Neural crest cell (in vitro differentiated cells): ENCODE results near the gene SH3PXD2A. TPM values are rescaled to one million over a fixed set of nuclear protein-coding genes. Genes with fewer than 3 reads are reported as not detected.

Experiments used
- DNase-seq: peaks from one replicate; pipeline ENCODE4 v3.0.0; 2021; ENCODE audit warnings: low read depth, mixed read lengths, low spot score
- H3K27ac Mint-ChIP-seq: one replicate; pipeline ENCODE4 v1.8.0; 2021; ENCODE audit warnings: mild to moderate bottlenecking, mixed read lengths; ENCODE audit not compliant: unreplicated experiment
- H3K27me3 Mint-ChIP-seq: 2 replicates; pipeline ENCODE4 v1.8.0; 2021; ENCODE audit warnings: low read depth, mild to moderate bottlenecking, mixed read lengths
- H3K36me3 Mint-ChIP-seq: 2 replicates; pipeline ENCODE4 v1.8.0; 2021; ENCODE audit warnings: low read depth, mild to moderate bottlenecking, mixed read lengths
- H3K4me1 Mint-ChIP-seq: 2 replicates; pipeline ENCODE4 v1.8.0; 2021; ENCODE audit warnings: mixed read lengths
- H3K4me3 Mint-ChIP-seq: one replicate; pipeline ENCODE4 v1.8.0; 2021; ENCODE audit warnings: mild to moderate bottlenecking, mixed read lengths
- H3K9me3 Mint-ChIP-seq: 2 replicates; pipeline ENCODE4 v1.8.0; 2021; ENCODE audit warnings: mixed read lengths
- total RNA-seq: library from RNA; stranded (reverse); gene quantifications from 2 replicates; pipeline ENCODE4 v1.2.1, GENCODE V29; 2021
- TF ChIP-seq, protein P1 (sequence below): fragments of 200-600 bp; sonication (generic); conservative IDR thresholded peaks from 2 replicates; pipeline ENCODE4 v1.5.0; 2021; ENCODE audit warnings: antibody characterized with exemption, mild to moderate bottlenecking

SH3PXD2A gene
- total RNA-seq, 1 donor from 2014 or later, result 22.8 TPM

DNA sequence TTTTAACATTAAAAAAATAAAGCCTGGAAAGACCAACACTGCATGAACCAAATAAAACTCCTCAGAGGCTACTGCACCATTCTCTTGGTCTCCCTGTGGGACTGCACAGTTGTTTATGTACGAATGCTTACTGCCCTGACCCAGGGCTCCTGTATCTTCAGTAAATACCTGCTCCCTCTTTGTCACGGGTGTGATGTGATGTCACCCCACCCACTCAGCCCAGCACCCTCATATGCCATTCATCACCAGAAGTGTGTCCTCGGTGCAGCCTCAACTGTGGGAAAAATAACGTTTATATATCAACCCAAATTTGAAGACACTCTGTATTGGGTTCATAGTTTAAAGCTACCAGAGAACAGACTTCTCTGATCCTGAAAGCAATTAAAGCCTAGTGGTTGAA lies 14.0 kb upstream of the SH3PXD2A start:
- H3K36me3 Mint-ChIP-seq, result no peaks in the 10 kb centered on the region
- no peaks in the 10 kb centered on the region for H3K4me1 Mint-ChIP-seq
- TF ChIP-seq, protein P1, sequence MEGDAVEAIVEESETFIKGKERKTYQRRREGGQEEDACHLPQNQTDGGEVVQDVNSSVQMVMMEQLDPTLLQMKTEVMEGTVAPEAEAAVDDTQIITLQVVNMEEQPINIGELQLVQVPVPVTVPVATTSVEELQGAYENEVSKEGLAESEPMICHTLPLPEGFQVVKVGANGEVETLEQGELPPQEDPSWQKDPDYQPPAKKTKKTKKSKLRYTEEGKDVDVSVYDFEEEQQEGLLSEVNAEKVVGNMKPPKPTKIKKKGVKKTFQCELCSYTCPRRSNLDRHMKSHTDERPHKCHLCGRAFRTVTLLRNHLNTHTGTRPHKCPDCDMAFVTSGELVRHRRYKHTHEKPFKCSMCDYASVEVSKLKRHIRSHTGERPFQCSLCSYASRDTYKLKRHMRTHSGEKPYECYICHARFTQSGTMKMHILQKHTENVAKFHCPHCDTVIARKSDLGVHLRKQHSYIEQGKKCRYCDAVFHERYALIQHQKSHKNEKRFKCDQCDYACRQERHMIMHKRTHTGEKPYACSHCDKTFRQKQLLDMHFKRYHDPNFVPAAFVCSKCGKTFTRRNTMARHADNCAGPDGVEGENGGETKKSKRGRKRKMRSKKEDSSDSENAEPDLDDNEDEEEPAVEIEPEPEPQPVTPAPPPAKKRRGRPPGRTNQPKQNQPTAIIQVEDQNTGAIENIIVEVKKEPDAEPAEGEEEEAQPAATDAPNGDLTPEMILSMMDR, result no peak
- H3K4me3 Mint-ChIP-seq, result no peak overlapping the region
- H3K27ac Mint-ChIP-seq, result no peak overlapping the region
- peaks cover 2% of the 10 kb centered on the region for H3K9me3 Mint-ChIP-seq
- H3K27me3 Mint-ChIP-seq, result no peaks in the 10 kb centered on the region
- no peak for DNase-seq

DNA sequence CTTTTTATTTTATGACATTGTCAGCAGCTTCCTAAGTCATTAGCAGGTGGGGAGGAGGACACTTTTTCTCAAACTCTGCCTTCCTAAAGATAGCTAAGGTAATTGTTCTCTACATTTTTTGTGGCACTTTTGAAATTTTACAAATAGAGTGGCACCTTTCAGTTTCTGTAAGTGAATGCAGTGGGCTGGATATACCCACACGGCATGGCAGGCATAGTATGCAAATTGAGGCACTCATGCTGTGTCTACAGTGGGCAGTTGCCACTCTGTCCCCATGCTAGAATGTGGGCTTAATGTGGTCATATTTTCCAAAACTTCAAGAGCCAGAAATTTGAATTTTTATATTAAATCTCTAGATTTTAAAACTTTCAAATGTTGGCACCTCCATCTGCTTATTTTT lies 12.8 kb upstream of the SH3PXD2A start:
- Mint-ChIP-seq H3K36me3 (peaks cover 5% of the 10 kb centered on the region), H3K27me3 (no peaks in the 10 kb centered on the region), H3K27ac (no peak overlapping the region), H3K4me1 (no peaks in the 10 kb centered on the region), H3K4me3 (no peak overlapping the region), H3K9me3 (peaks cover 6% of the 10 kb centered on the region)
- no peak for DNase-seq
- TF ChIP-seq, protein P1, result no peak

DNA sequence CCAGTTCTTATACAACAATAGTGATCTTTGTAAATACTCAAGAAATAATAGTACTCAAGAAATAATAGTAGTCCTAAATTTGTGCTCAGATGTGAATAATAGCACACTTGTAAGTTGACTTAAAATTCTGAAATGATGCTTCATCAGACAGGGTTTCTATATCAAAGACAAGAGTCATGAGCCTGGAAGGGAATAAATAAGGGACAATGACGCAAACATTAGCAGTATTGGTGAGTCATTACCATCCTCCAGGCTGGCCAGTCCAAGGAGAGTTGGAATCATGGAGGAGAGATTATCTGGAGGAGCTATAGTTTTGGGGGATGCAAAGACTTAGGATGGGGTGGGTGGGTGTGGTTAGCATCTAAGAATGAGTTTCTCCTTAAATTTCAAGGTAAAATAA lies 6.1 kb upstream of the SH3PXD2A start:
- peaks cover 5% of the 10 kb centered on the region for H3K36me3 Mint-ChIP-seq

DNA sequence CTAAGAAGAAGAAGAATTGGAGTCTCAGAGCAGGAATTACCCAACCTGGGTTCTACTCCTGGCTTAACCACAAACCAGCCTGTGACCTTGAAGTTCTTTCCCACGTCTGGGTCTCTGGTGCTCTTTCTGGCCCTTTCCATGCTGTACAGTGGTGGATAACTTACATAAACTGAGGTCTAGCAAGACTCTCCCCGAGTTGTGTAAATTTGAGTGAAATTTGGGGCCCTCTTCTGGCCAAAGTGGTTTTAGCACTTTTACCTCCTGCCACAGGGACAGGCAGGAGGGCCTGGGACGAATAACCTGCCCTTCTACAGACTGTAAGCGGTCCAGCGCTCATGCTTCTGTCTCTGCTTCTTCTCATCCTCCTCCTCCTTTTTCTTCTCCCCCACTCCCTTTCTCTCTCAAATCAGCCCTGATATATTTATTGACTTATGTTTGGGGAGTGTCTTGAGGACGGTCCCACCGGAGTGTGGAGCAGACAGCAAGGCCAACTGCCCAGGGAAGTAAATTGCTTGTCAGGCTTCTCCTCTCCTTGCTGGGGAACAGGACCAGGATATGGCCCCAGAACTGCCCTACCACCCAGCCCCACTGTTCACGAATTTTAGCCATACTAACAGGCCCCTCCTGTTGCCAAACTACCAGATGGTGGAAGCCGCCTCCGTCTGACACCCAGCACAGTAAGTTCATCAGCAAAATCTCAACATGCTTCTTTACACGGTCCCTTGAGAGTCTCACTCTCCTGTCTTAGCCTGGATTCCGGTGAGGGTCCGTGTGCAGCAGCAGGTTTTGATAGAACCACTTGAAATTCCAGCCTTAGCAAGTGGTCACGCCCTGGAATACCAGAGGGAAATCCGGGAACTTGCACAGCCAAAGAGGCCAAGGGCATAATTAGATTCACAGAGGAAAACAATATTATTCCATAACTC lies 4.0 kb upstream of the SH3PXD2A start:
- Mint-ChIP-seq H3K27ac (no peak overlapping the region), H3K4me1 (peaks cover 32% of the 10 kb centered on the region), H3K27me3 (no peaks in the 10 kb centered on the region), H3K36me3 (peaks cover 5% of the 10 kb centered on the region), H3K9me3 (peaks cover 3% of the 10 kb centered on the region), H3K4me3 (peak overlapping the region; percentile 83)
- TF ChIP-seq, protein P1, result peak; percentile 77
- peak; percentile 69 for DNase-seq

More for the DNA sequence above, 6.1 kb upstream of the SH3PXD2A start:
- Mint-ChIP-seq H3K4me1 (peaks cover 22% of the 10 kb centered on the region), H3K9me3 (peaks cover 6% of the 10 kb centered on the region), H3K4me3 (no peak overlapping the region), H3K27me3 (no peaks in the 10 kb centered on the region), H3K27ac (no peak overlapping the region)
- no peak for DNase-seq
- TF ChIP-seq, protein P1, result no peak

DNA sequence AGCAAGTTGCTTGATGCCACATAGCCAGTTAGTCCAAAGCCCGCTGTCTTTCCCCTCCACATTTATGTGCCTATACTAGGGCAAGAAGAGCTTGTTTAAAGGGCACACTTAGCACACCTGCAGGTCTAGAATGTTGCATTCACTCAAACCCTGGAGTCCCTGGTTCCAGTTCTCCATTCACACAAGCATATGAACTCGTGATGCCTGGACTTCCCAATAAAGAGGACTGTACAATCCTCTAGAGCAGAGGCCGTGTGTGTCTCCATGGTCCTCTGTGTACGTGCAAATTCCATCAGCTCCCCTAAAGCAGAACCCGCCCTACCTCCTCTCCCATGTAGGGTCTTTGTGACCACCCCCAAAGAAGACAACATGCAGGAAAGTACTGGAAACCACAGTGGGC lies 3.0 kb upstream of the SH3PXD2A start:
- DNase-seq, result no peak
- H3K4me1 Mint-ChIP-seq, result peaks cover 43% of the 10 kb centered on the region
- H3K4me3 Mint-ChIP-seq, result no peak overlapping the region
- no peaks in the 10 kb centered on the region for H3K9me3 Mint-ChIP-seq
- TF ChIP-seq, protein P1, result no peak
- no peak overlapping the region for H3K27ac Mint-ChIP-seq
- no peaks in the 10 kb centered on the region for H3K36me3 Mint-ChIP-seq
- H3K27me3 Mint-ChIP-seq, result no peaks in the 10 kb centered on the region
